HG03342 (cell line): ENCODE measurements around the gene AATK.
"Not testable (repeated sequence)": the region's sequence is repeated elsewhere in the genome, so short reads cannot be mapped to it uniquely, and the experiment has no call there.

Experiments
- ATAC-seq: cut with Tn5 transposase; IDR thresholded peaks from one replicate; pipeline ENCODE4 v1.9.1; 2021; ENCODE audit warnings: mild to moderate bottlenecking, moderate library complexity; ENCODE audit not compliant: unreplicated experiment

The AATK gene

GRCh38 chr17:81163703-81164370 is 2.2 kb downstream of the AATK start:
- no peak for ATAC-seq

- no peak for ATAC-seq
These were observed 2.8 kb downstream of the AATK start for GRCh38 chr17:81163051-81163695.

GRCh38 chr17:81162491-81162890 is 3.5 kb downstream of the AATK start:
- ATAC-seq = no peak

- ATAC-seq = no peak
These were observed 4.0 kb downstream of the AATK start for GRCh38 chr17:81161972-81162371.

- ATAC-seq = no peak
These were observed 4.5 kb downstream of the AATK start for GRCh38 chr17:81161536-81161935.

GRCh38 chr17:81160747-81161453 is 5.1 kb downstream of the AATK start:
- ATAC-seq = no peak

GRCh38 chr17:81160306-81160705 is 5.7 kb downstream of the AATK start:
- no peak for ATAC-seq

- no peak for ATAC-seq
These were observed 6.3 kb downstream of the AATK start for GRCh38 chr17:81159611-81160265.

- no peak for ATAC-seq
These were observed 7.1 kb downstream of the AATK start for GRCh38 chr17:81158688-81159590.

- no peak for ATAC-seq
These were observed 8.0 kb downstream of the AATK start for GRCh38 chr17:81157848-81158687.

GRCh38 chr17:81156866-81157805 is 8.9 kb downstream of the AATK start:
- ATAC-seq = no peak

- no peak for ATAC-seq
These were observed 11.1 kb downstream of the AATK start for GRCh38 chr17:81154961-81155360.

GRCh38 chr17:81154016-81154415 is 12.0 kb downstream of the AATK start:
- ATAC-seq = not testable (repeated sequence)

GRCh38 chr17:81153340-81153803 is 12.6 kb downstream of the AATK start:
- ATAC-seq = no peak

- ATAC-seq = no peak
These were observed 13.7 kb downstream of the AATK start for GRCh38 chr17:81152288-81152828.

GRCh38 chr17:81151278-81151677 is 14.7 kb downstream of the AATK start:
- ATAC-seq = no peak

- no peak for ATAC-seq
These were observed 15.5 kb downstream of the AATK start for GRCh38 chr17:81150377-81151077.
